Liver (tissue), 3 donors: Measurements from ENCODE around the gene CDK15.

Experiments used
- EGR1 ChIP-seq, 2 donors: IDR thresholded peaks; 2 replicates each; pipeline ENCODE4 v1.6.1; 2016 to 2018; ENCODE audit warnings: antibody characterized with exemption in 2 of 2, low read depth in 2 of 2
- RAD21 ChIP-seq, 2 donors: IDR thresholded peaks; 2 replicates each; pipeline ENCODE4 v1.6.1; 2016; ENCODE audit warnings: antibody characterized with exemption in 2 of 2, mild to moderate bottlenecking in 2 of 2
- RXRA ChIP-seq, 2 donors: IDR thresholded peaks; 2 replicates each; pipeline ENCODE4 v1.6.1; 2017 to 2018; ENCODE audit warnings: antibody characterized with exemption in 2 of 2, mild to moderate bottlenecking in 1 of 2
- TAF1 ChIP-seq: conservative IDR thresholded peaks from 2 replicates; pipeline ENCODE4 v1.6.1; 2016; ENCODE audit warnings: antibody characterized with exemption, mild to moderate bottlenecking
- YY1 ChIP-seq: IDR thresholded peaks from 2 replicates; pipeline ENCODE4 v1.6.1; 2016; ENCODE audit warnings: antibody characterized with exemption, mild to moderate bottlenecking
- TF ChIP-seq, protein P1 (sequence below): fragments of 150-350 bp; IDR thresholded peaks from 2 replicates; pipeline ENCODE4 v1.5.1; 2017; ENCODE audit warnings: improper control_type of control experiment, low read depth, low read length; ENCODE audit not compliant: missing input control
- TF ChIP-seq, protein P2 (sequence below): IDR thresholded peaks from 2 replicates; pipeline ENCODE4 v1.6.1; 2016; ENCODE audit warnings: antibody characterized with exemption, mild to moderate bottlenecking
- TF ChIP-seq, protein P3 (sequence below): IDR thresholded peaks from 2 replicates; pipeline ENCODE4 v1.6.1; 2016; ENCODE audit warnings: antibody characterized with exemption
- TF ChIP-seq, protein P4 (sequence below): IDR thresholded peaks from 2 replicates; pipeline ENCODE4 v1.6.1; 2016; ENCODE audit warnings: antibody characterized with exemption
- TF ChIP-seq, protein P5 (sequence below): IDR thresholded peaks from 2 replicates; pipeline ENCODE4 v1.6.1; 2016; ENCODE audit warnings: antibody characterized with exemption
- donor health status: healthy.
- donor health status: healthy.

DNA sequence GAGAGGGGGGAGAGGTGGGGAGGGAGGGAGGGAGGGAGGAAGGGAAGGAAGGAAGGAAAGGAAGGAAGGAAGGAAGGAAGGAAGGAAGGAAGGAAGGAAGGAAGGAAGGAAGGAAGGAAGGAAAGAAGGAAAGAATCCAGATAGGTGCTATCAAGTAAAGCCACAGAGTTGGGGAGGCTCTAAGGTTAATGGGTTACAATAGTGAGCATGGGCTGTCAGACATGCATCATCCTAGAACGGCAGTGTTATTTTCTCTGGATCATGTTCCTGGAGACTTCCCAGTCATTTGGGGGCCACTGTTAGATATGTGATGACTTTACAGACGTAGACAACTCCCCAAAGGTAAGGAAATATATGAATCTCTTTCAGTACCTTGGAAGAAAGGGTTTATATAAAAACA, 31.1 kb downstream of the CDK15 start:
- TF ChIP-seq, protein P1, sequence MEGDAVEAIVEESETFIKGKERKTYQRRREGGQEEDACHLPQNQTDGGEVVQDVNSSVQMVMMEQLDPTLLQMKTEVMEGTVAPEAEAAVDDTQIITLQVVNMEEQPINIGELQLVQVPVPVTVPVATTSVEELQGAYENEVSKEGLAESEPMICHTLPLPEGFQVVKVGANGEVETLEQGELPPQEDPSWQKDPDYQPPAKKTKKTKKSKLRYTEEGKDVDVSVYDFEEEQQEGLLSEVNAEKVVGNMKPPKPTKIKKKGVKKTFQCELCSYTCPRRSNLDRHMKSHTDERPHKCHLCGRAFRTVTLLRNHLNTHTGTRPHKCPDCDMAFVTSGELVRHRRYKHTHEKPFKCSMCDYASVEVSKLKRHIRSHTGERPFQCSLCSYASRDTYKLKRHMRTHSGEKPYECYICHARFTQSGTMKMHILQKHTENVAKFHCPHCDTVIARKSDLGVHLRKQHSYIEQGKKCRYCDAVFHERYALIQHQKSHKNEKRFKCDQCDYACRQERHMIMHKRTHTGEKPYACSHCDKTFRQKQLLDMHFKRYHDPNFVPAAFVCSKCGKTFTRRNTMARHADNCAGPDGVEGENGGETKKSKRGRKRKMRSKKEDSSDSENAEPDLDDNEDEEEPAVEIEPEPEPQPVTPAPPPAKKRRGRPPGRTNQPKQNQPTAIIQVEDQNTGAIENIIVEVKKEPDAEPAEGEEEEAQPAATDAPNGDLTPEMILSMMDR, result no peak
- TF ChIP-seq, protein P2, sequence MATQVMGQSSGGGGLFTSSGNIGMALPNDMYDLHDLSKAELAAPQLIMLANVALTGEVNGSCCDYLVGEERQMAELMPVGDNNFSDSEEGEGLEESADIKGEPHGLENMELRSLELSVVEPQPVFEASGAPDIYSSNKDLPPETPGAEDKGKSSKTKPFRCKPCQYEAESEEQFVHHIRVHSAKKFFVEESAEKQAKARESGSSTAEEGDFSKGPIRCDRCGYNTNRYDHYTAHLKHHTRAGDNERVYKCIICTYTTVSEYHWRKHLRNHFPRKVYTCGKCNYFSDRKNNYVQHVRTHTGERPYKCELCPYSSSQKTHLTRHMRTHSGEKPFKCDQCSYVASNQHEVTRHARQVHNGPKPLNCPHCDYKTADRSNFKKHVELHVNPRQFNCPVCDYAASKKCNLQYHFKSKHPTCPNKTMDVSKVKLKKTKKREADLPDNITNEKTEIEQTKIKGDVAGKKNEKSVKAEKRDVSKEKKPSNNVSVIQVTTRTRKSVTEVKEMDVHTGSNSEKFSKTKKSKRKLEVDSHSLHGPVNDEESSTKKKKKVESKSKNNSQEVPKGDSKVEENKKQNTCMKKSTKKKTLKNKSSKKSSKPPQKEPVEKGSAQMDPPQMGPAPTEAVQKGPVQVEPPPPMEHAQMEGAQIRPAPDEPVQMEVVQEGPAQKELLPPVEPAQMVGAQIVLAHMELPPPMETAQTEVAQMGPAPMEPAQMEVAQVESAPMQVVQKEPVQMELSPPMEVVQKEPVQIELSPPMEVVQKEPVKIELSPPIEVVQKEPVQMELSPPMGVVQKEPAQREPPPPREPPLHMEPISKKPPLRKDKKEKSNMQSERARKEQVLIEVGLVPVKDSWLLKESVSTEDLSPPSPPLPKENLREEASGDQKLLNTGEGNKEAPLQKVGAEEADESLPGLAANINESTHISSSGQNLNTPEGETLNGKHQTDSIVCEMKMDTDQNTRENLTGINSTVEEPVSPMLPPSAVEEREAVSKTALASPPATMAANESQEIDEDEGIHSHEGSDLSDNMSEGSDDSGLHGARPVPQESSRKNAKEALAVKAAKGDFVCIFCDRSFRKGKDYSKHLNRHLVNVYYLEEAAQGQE, result no peak
- TF ChIP-seq YY1, result no peak
- TF ChIP-seq RAD21 (IDR thresholded peaks at IDR 0.05), result no peak
- TF ChIP-seq EGR1 (IDR thresholded peaks at IDR 0.05; ENCODE audit: low read depth in 2 of 2), result no peak
- TF ChIP-seq RXRA (IDR thresholded peaks at IDR 0.05), result no peak
- TF ChIP-seq, protein P3, sequence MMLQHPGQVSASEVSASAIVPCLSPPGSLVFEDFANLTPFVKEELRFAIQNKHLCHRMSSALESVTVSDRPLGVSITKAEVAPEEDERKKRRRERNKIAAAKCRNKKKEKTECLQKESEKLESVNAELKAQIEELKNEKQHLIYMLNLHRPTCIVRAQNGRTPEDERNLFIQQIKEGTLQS, result no peak
- no peak for TF ChIP-seq TAF1
- TF ChIP-seq, protein P4, sequence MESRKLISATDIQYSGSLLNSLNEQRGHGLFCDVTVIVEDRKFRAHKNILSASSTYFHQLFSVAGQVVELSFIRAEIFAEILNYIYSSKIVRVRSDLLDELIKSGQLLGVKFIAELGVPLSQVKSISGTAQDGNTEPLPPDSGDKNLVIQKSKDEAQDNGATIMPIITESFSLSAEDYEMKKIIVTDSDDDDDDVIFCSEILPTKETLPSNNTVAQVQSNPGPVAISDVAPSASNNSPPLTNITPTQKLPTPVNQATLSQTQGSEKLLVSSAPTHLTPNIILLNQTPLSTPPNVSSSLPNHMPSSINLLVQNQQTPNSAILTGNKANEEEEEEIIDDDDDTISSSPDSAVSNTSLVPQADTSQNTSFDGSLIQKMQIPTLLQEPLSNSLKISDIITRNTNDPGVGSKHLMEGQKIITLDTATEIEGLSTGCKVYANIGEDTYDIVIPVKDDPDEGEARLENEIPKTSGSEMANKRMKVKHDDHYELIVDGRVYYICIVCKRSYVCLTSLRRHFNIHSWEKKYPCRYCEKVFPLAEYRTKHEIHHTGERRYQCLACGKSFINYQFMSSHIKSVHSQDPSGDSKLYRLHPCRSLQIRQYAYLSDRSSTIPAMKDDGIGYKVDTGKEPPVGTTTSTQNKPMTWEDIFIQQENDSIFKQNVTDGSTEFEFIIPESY, result no peak
- TF ChIP-seq, protein P5, sequence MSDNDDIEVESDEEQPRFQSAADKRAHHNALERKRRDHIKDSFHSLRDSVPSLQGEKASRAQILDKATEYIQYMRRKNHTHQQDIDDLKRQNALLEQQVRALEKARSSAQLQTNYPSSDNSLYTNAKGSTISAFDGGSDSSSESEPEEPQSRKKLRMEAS, result no peak
